IMR-90 (cell line): ENCODE results near the gene CHAT.
"Not testable (repeated sequence)": the region's sequence is repeated elsewhere in the genome, so short reads cannot be mapped to it uniquely, and the experiment has no call there.

ENCODE experiments used
- CTCF ChIP-seq: conservative IDR thresholded peaks from 2 replicates; pipeline ENCODE4 v1.5.1; 2012; ENCODE audit warnings: mild to moderate bottlenecking, low read depth, low read length, improper control_type of control experiment
- POLR2A ChIP-seq: IDR thresholded peaks from 2 replicates; pipeline ENCODE4 v1.6.1; 2012; ENCODE audit warnings: mild to moderate bottlenecking, low read depth, low read length
- RCOR1 ChIP-seq: IDR thresholded peaks from 2 replicates; pipeline ENCODE4 v1.6.1; 2012; ENCODE audit warnings: mild to moderate bottlenecking, low read length, improper control_type of control experiment; ENCODE audit not compliant: insufficient replicate concordance
- RFX5 ChIP-seq: IDR thresholded peaks from 2 replicates; pipeline ENCODE4 v1.8.0; 2012; ENCODE audit warnings: low read depth, mild to moderate bottlenecking, low read length, moderate library complexity
- TF ChIP-seq, protein P1 (sequence below): fragments of 150-350 bp; IDR thresholded peaks from 2 replicates; pipeline ENCODE4 v1.6.1; 2017; ENCODE audit warnings: mild to moderate bottlenecking, antibody characterized with exemption, low read length, low read depth

DNA sequence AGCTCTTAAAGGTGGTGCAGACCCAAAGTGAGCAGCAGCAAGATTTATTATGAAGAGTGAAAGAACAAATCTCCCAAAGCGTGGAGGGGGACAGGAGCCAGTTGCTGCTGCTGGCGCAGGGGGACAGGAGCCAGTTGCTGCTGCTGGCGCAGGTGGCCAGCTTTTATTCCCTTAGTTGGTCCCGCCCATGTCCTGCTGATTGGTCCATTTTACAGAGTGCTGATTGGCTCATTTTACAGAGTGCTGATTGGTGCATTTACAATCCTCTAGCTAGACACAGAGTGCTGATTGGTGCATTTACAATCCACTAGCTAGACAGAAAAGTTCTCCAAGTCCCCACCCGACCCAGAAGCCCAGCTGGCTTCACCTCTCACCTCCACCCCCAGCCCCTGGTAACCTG is 68.6 kb downstream of the CHAT start:
- not testable (repeated sequence) for TF ChIP-seq RCOR1, RFX5, POLR2A, CTCF
- TF ChIP-seq, protein P1, sequence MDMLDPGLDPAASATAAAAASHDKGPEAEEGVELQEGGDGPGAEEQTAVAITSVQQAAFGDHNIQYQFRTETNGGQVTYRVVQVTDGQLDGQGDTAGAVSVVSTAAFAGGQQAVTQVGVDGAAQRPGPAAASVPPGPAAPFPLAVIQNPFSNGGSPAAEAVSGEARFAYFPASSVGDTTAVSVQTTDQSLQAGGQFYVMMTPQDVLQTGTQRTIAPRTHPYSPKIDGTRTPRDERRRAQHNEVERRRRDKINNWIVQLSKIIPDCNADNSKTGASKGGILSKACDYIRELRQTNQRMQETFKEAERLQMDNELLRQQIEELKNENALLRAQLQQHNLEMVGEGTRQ: not testable (repeated sequence)
